Measurements from ENCODE around the gene FADS2.

Gene FADS2

GRCh38 chr11:61891331-61892084 lies 63.4 kb downstream of the FADS2 start, which contains the start of gene FADS3:
Gene FADS3 (minus strand): TSS chr11:61891545. CDS start chr11:61891381, 164 bp downstream.
- peak; percentile 94 for DNase-seq

- peak; percentile 86 for DNase-seq
Observed at GRCh38 chr11:61892085-61892370, 63.9 kb downstream of the FADS2 start.

- DNase-seq: peak; percentile 91
Observed at GRCh38 chr11:61893981-61894380, 65.9 kb downstream of the FADS2 start.

GRCh38 chr11:61895046-61895717 lies 67.1 kb downstream of the FADS2 start:
- no peak for DNase-seq

DNA sequence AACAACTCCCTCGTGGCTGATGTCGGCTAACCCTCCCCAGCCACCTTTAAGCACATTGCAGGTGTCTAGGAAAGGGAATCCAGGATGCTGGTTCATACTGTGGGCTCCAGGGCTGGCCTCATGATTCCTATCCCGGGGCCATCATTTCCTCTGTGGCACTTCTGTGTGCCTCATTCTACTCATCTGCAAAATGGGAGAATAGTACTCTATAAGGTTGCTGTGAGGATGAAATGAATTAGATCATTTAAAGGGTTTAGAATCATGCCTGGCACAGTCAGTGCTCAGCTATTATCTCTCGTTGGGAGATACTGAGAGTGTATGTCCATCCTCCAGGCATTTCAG lies 67.6 kb downstream of the FADS2 start:
- DNase-seq: no peak

- DNase-seq: no peak
Observed at GRCh38 chr11:61896665-61897386, 68.7 kb downstream of the FADS2 start.

- DNase-seq: peak; percentile 78
Observed at GRCh38 chr11:61897387-61898246, 69.5 kb downstream of the FADS2 start.

DNA sequence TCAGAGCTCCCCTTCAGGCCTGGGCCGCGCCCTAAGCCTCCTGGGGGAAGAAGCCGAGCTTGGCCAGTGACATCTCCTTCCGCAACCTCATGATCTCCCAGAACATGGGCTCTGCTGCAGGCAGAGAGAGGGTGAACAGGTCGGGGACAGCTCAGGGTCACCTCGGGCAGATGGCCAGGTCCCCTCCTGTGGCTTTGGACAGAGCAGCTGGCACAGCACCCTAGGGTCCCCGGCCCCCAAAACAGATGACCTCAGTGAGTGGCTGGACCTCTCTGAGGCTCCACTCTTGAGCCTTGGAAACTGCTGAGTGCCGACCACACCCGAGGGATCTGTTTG lies 70.1 kb downstream of the FADS2 start:
- no peak for DNase-seq

GRCh38 chr11:61899146-61899841 lies 71.2 kb downstream of the FADS2 start:
- peak; percentile 93 for DNase-seq

DNA sequence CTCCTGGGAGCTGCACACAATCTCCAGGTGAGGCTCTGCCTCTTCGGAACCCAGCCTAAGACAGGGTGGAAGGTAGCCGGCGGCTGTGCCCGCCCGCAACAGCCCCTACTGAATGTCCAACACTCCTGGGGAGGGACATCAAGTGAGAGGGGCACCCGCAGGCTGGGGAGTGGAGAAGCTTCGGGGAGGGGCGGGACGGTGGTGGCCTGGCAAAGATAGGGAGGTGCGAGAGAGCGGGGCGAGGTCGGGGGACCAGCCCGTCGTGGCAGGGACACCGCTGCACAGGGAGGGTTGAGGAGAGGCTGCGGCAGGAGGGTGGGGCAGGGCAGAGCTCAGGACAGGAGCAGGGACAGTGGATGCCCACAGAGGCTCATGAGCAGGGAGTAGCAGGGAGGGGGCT lies 72.2 kb downstream of the FADS2 start:
- DNase-seq: no peak

- DNase-seq: no peak
Observed at GRCh38 chr11:61901397-61901796, 73.3 kb downstream of the FADS2 start.

GRCh38 chr11:61902313-61902712 lies 74.2 kb downstream of the FADS2 start:
- DNase-seq: no peak

GRCh38 chr11:61903845-61904244 lies 75.7 kb downstream of the FADS2 start:
- DNase-seq: no peak

GRCh38 chr11:61904539-61905048 lies 76.5 kb downstream of the FADS2 start:
- no peak for DNase-seq

GRCh38 chr11:61905067-61905696 lies 77.1 kb downstream of the FADS2 start:
- no peak for DNase-seq

DNA sequence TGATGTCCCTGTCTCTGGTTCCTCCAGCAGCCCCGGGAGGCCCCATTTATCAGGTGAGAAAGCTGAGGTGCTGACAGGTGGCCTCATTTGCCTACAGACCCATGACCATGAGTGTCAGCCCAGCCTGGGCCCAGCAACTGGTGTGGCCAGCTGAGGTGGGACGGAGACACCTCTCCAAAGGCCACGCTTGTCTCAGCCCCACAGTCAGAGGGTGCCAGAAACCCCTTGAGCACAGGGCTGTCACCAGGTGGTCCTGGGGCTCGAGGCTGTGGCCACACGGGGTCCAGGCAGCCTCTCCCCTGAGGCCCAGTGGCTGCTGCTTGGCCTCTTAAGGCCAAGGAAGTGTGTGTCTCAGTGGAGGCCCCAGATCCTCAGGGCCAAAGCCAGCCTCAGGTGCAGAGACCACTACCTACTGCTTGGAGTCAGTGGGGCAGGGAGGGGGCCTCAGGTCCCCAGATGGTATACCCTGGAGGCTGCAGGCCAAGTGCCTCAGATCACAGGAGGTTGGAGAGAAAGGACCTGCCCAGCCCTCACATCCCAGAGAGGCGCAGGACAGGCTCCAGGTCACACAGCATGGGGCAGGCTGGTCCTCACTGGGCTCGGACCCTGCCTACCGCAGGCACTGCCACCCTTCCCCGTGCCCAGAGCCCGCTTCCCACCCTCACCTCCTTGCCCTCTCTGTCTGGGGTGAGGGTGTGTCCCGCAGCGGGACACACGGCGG lies 77.9 kb downstream of the FADS2 start:
- DNase-seq: no peak

DNA sequence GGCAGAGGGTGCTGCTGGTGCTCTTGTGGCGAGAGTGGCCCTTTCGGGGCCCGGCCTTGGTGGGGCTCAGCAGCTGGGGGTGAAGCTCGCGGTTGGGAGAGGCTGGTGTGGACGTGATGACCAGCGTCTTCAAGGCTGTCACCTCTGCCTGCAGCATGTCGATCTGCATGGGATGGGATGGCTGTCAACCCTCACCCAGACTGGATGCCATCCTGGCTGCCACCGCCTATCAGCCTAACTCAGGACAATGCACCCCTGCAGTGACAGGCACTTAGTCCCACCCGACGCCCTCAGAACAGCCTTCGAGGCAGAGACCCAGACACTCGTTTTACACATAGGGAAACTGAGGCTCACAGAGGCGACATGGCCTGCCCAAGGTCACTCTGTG lies 78.4 kb downstream of the FADS2 start:
- no peak for DNase-seq

DNA sequence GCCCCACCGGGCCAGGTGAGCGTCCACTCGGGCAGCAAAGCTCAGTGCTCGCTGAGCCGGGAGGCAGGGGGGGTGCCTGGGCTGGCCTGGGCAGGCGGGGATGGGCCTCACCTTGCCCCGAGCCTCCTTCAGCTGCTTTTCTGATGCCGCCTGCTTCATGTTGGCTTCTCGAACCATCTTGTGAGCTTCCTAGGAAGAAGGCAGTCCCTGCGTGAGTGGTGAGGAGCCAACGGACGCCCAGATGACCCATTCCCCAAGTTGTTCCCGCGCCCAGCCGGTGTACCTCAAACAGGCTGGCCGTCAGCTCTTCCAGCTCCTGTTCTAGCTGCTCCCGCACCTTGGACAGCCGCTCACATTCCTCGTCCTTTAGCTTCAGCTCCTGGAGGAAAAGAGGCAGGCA lies 79.2 kb downstream of the FADS2 start:
- DNase-seq: no peak

GRCh38 chr11:61907871-61908729 lies 80.0 kb downstream of the FADS2 start:
- DNase-seq: no peak

- peak; percentile 98 for DNase-seq
Observed at GRCh38 chr11:61908730-61909316, 80.7 kb downstream of the FADS2 start.

Data from RPMI8226 (cell line).